ENCODE data around the gene CEMIP.

CEMIP gene

GRCh38 chr15:80911821-80912220 is 132.7 kb downstream of the CEMIP start:
- POLR2A ChIA-PET, result no interaction called here
- CTCF ChIA-PET, result interaction anchor here (1.4 kb wide), 1 partner anchor 354 kb away, joined by 3 read pairs; no protein-coding TSS in a partner anchor
- DNase-seq (ENCODE audit: extremely low spot score), result no peak
- no peak for TF ChIP-seq CTCF (IDR thresholded peaks at IDR 0.05; ENCODE audit: control extremely low read depth, extremely low read depth, low read depth, missing control alignments)

GRCh38 chr15:80912673-80913072 is 133.5 kb downstream of the CEMIP start:
- no peak for TF ChIP-seq CTCF (IDR thresholded peaks at IDR 0.05; ENCODE audit: control extremely low read depth, extremely low read depth, low read depth, missing control alignments)
- DNase-seq (ENCODE audit: extremely low spot score), result no peak
- ChIA-PET POLR2A (interaction anchor here (1.1 kb wide), 1 partner anchor 639 kb away, joined by 4 read pairs; no protein-coding TSS in a partner anchor), CTCF (interaction anchor here (1.6 kb wide), 1 partner anchor 11 kb away, joined by 5 read pairs; no protein-coding TSS in a partner anchor)

- ChIA-PET CTCF (interaction anchor here (1.6 kb wide), 1 partner anchor 10 kb away, joined by 5 read pairs; no protein-coding TSS in a partner anchor), POLR2A (interaction anchor here (1.1 kb wide), 1 partner anchor 638 kb away, joined by 4 read pairs; no protein-coding TSS in a partner anchor)
- TF ChIP-seq CTCF (IDR thresholded peaks at IDR 0.05; ENCODE audit: control extremely low read depth, extremely low read depth, low read depth, missing control alignments), result no peak
- no peak for DNase-seq (ENCODE audit: extremely low spot score)
Measured at GRCh38 chr15:80913541-80913940, 134.4 kb downstream of the CEMIP start.

GRCh38 chr15:80915472-80915871 is 136.3 kb downstream of the CEMIP start:
- POLR2A ChIA-PET, result no interaction called here

GRCh38 chr15:80916056-80916455 is 136.9 kb downstream of the CEMIP start:
- ChIA-PET POLR2A (no interaction called here), CTCF (interaction anchor here (1.8 kb wide), 1 partner anchor 350 kb away, joined by 6 read pairs; no protein-coding TSS in a partner anchor)
- TF ChIP-seq CTCF (IDR thresholded peaks at IDR 0.05; ENCODE audit: control extremely low read depth, extremely low read depth, low read depth, missing control alignments), result no peak
- no peak for DNase-seq (ENCODE audit: extremely low spot score)

More at GRCh38 chr15:80915472-80915871, 136.3 kb downstream of the CEMIP start:
- no peak for TF ChIP-seq CTCF (IDR thresholded peaks at IDR 0.05; ENCODE audit: control extremely low read depth, extremely low read depth, low read depth, missing control alignments)
- CTCF ChIA-PET, result no interaction called here
- DNase-seq (ENCODE audit: extremely low spot score), result no peak

GRCh38 chr15:80918196-80918783 is 139.1 kb downstream of the CEMIP start:
- POLR2A ChIA-PET, result no interaction called here
- TF ChIP-seq CTCF (IDR thresholded peaks at IDR 0.05; ENCODE audit: control extremely low read depth, extremely low read depth, low read depth, missing control alignments), result no peak
- CTCF ChIA-PET, result no interaction called here
- DNase-seq (ENCODE audit: extremely low spot score), result no peak

Measured in GM10248 (cell line).